ENCODE measurements around the gene GALNT1. TPM values are rescaled to one million over a fixed set of nuclear protein-coding genes. Genes with fewer than 3 reads are reported as not detected.

GALNT1 gene
- total and polyA plus RNA-seq, 10 of the 15 experiments (the other 5 are each of a cell fraction or from before 2014, with no cell fraction given): 8.0 to 53.7 (median 29.9) TPM

GRCh38 chr18:35617865-35618264 lies 36.3 kb downstream of the GALNT1 start:
- Histone ChIP-seq H3K27me3 (replicated peaks in 1 of 2; ENCODE audit: control insufficient read depth in 2 of 2, insufficient read depth in 2 of 2, low read length in 1 of 2) (no peaks in the 10 kb centered on the region), H4K20me1 (ENCODE audit: control insufficient read depth, insufficient read depth) (no peaks in the 10 kb centered on the region), H3K4me2 (ENCODE audit: control insufficient read depth, insufficient read depth) (no peak overlapping the region), H3K36me3 (ENCODE audit: control insufficient read depth in 2 of 2, insufficient read depth in 2 of 2, low read length in 1 of 2) (no peaks in the 10 kb centered on the region; a peak in 1 of 4 replicates), H3K27ac (ENCODE audit: control insufficient read depth, insufficient read depth) (no peak overlapping the region), H3K9ac (ENCODE audit: control insufficient read depth, insufficient read depth, low read length) (no peak overlapping the region), H2AFZ (ENCODE audit: control insufficient read depth, low read depth, low read length) (no peak overlapping the region), H3K9me3 (replicated peaks; ENCODE audit: control insufficient read depth, insufficient read depth, low read length) (no peaks in the 10 kb centered on the region; the same call in 2 of the 3 replicates), H3K4me3 (no peak overlapping the region), H3K4me1 (ENCODE audit: control insufficient read depth, insufficient read depth, low read length) (peaks cover 15% of the 10 kb centered on the region), H3K79me2 (ENCODE audit: control insufficient read depth, insufficient read depth, low read length) (peaks cover 4% of the 10 kb centered on the region; the same call in 1 of the 2 replicates)
- ChIA-PET SMC1A (ENCODE audit: uncharacterized antibody, unreplicated experiment) (interaction anchor here (0.6 to 3.2 kb wide), 8 partner anchors 9 to 384 kb away, joined by 3 to 21 read pairs (median 4); partner anchors contain the start of gene GALNT1), CTCF (interaction anchor here (0.6 to 1.5 kb wide), 3 partner anchors 9 to 55 kb away, joined by 4 to 5 read pairs (median 5); no protein-coding TSS in a partner anchor), POLR2A (interaction anchor here (1.1 to 1.9 kb wide), 2 partner anchors 26 to 123 kb away, joined by 4 to 6 read pairs; no protein-coding TSS in a partner anchor), RAD21 (ENCODE audit: unreplicated experiment) (interaction anchor here (0.9 to 2.2 kb wide), 5 partner anchors 22 to 145 kb away, joined by 3 to 7 read pairs (median 3); no protein-coding TSS in a partner anchor)
- no peak for TF ChIP-seq TCF7 (IDR thresholded peaks at IDR 0.05; ENCODE audit: borderline replicate concordance)
- TF ChIP-seq, protein P1, sequence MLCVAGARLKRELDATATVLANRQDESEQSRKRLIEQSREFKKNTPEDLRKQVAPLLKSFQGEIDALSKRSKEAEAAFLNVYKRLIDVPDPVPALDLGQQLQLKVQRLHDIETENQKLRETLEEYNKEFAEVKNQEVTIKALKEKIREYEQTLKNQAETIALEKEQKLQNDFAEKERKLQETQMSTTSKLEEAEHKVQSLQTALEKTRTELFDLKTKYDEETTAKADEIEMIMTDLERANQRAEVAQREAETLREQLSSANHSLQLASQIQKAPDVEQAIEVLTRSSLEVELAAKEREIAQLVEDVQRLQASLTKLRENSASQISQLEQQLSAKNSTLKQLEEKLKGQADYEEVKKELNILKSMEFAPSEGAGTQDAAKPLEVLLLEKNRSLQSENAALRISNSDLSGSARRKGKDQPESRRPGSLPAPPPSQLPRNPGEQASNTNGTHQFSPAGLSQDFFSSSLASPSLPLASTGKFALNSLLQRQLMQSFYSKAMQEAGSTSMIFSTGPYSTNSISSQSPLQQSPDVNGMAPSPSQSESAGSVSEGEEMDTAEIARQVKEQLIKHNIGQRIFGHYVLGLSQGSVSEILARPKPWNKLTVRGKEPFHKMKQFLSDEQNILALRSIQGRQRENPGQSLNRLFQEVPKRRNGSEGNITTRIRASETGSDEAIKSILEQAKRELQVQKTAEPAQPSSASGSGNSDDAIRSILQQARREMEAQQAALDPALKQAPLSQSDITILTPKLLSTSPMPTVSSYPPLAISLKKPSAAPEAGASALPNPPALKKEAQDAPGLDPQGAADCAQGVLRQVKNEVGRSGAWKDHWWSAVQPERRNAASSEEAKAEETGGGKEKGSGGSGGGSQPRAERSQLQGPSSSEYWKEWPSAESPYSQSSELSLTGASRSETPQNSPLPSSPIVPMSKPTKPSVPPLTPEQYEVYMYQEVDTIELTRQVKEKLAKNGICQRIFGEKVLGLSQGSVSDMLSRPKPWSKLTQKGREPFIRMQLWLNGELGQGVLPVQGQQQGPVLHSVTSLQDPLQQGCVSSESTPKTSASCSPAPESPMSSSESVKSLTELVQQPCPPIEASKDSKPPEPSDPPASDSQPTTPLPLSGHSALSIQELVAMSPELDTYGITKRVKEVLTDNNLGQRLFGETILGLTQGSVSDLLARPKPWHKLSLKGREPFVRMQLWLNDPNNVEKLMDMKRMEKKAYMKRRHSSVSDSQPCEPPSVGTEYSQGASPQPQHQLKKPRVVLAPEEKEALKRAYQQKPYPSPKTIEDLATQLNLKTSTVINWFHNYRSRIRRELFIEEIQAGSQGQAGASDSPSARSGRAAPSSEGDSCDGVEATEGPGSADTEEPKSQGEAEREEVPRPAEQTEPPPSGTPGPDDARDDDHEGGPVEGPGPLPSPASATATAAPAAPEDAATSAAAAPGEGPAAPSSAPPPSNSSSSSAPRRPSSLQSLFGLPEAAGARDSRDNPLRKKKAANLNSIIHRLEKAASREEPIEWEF (IDR thresholded peaks at IDR 0.05; ENCODE audit: insufficient replicate concordance, low read depth, low read length): no peak
- no peak for TF ChIP-seq ATF7 (IDR thresholded peaks at IDR 0.05; ENCODE audit: low read depth)
- TF ChIP-seq, protein P2, sequence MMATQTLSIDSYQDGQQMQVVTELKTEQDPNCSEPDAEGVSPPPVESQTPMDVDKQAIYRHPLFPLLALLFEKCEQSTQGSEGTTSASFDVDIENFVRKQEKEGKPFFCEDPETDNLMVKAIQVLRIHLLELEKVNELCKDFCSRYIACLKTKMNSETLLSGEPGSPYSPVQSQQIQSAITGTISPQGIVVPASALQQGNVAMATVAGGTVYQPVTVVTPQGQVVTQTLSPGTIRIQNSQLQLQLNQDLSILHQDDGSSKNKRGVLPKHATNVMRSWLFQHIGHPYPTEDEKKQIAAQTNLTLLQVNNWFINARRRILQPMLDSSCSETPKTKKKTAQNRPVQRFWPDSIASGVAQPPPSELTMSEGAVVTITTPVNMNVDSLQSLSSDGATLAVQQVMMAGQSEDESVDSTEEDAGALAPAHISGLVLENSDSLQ (IDR thresholded peaks at IDR 0.05): no peak
- no peak for TF ChIP-seq LARP7 (IDR thresholded peaks at IDR 0.05)
- TF ChIP-seq MLLT1 (IDR thresholded peaks at IDR 0.05): no peak
- no TSS peak for BruUV-seq (replicated peaks)
- in situ Hi-C loops (cut with MboI) (loop anchor here (5.0 kb wide), 1 partner anchor 49 kb away; no protein-coding TSS in a partner anchor), intact Hi-C loops (cut with micrococcal nuclease; ENCODE audit: unreplicated experiment) (loop anchor here (2.0 to 10.0 kb wide), 4 partner anchors 29 to 573 kb away; partner anchors contain the start of genes INO80C and MAPRE2)
- WGBS (ENCODE audit: insufficient coverage, insufficient replicate concordance, low lambda C conversion rate, missing lambda C conversion rate): 75% methylated on average over 1 of the region's 1 CpG
- FAIRE-seq: no peak
- no peak for ATAC-seq
- DNase-seq (ENCODE audit: low read depth, low spot score): no peak
